GM12865 (cell line): ENCODE data around the gene ARSJ.

Experiments
- DNase-seq: peaks from one replicate; pipeline ENCODE4 v3.0.0; 2010; ENCODE audit warnings: low read depth
- H3K4me3 ChIP-seq: 2 replicates; pipeline ENCODE4 v1.5.1; 2011; ENCODE audit warnings: mild to moderate bottlenecking, low read depth, low read length, control low read depth
- CTCF ChIP-seq: IDR thresholded peaks from 2 replicates; pipeline ENCODE4 v1.5.1; 2011; ENCODE audit warnings: low read length, control low read depth, low read depth, inconsistent platforms; ENCODE audit not compliant: insufficient read depth; ENCODE audit errors: missing control alignments

ARSJ gene

GRCh38 chr4:113874480-113874879 is 105.0 kb downstream of the ARSJ start:
- no peak for DNase-seq
- H3K4me3 ChIP-seq, result no peak overlapping the region
- TF ChIP-seq CTCF, result no peak

GRCh38 chr4:113873508-113873907 is 105.9 kb downstream of the ARSJ start:
- no peak for DNase-seq
- no peak for TF ChIP-seq CTCF
- H3K4me3 ChIP-seq, result no peak overlapping the region

- no peak for DNase-seq
- H3K4me3 ChIP-seq, result no peak overlapping the region
- no peak for TF ChIP-seq CTCF
Observed at GRCh38 chr4:113872426-113873260, 106.8 kb downstream of the ARSJ start.

GRCh38 chr4:113871080-113871479 is 108.4 kb downstream of the ARSJ start:
- no peak for DNase-seq
- TF ChIP-seq CTCF, result no peak

GRCh38 chr4:113869743-113870375 is 109.6 kb downstream of the ARSJ start:
- TF ChIP-seq CTCF, result no peak
- DNase-seq, result peak; percentile 74
- H3K4me3 ChIP-seq, result no peak overlapping the region

More at GRCh38 chr4:113871080-113871479, 108.4 kb downstream of the ARSJ start:
- H3K4me3 ChIP-seq, result no peak overlapping the region

GRCh38 chr4:113866611-113867010 is 112.8 kb downstream of the ARSJ start:
- TF ChIP-seq CTCF, result no peak
- no peak overlapping the region for H3K4me3 ChIP-seq
- DNase-seq, result no peak
